Medulla oblongata (tissue), 1 donor: ENCODE results near the gene WBP2NL.
"Not testable (repeated sequence)": the region's sequence is repeated elsewhere in the genome, so short reads cannot be mapped to it uniquely, and the experiment has no call there.

Source experiments
- DNase-seq: peaks from one replicate; pipeline ENCODE4 v3.0.0-alpha.2; 2015; ENCODE audit errors: extremely low spot score

WBP2NL gene

GRCh38 chr22:41998361-41999261 is at the start of gene WBP2NL:
WBP2NL (plus strand) TSS chr22:41998788; CDS start chr22:41998819, 31 bp downstream.
- peak; percentile 92 for DNase-seq

GRCh38 chr22:41948928-41949296 is 49.7 kb upstream of the WBP2NL start:
- not testable (repeated sequence) for DNase-seq

- DNase-seq = no peak
Observed at GRCh38 chr22:41949297-41949965, 49.2 kb upstream of the WBP2NL start.

- DNase-seq = peak; percentile 88
Observed at GRCh38 chr22:41951898-41952474, 46.6 kb upstream of the WBP2NL start, which contains the start of gene SMIM45. SMIM45 (plus strand) TSS chr22:41952150.

- no peak for DNase-seq
Observed at GRCh38 chr22:41952713-41953112, 45.9 kb upstream of the WBP2NL start.

GRCh38 chr22:41957941-41958556 is 40.5 kb upstream of the WBP2NL start:
- DNase-seq = no peak

- peak; percentile 86 for DNase-seq
Observed at GRCh38 chr22:41963453-41964111, 35.0 kb upstream of the WBP2NL start.

- DNase-seq = no peak
Observed at GRCh38 chr22:41964112-41964491, 34.5 kb upstream of the WBP2NL start.

- DNase-seq = no peak
Observed at GRCh38 chr22:41966225-41966606, 32.4 kb upstream of the WBP2NL start.

GRCh38 chr22:41966607-41967240 is 31.9 kb upstream of the WBP2NL start:
- DNase-seq = peak; percentile 86

- no peak for DNase-seq
Observed at GRCh38 chr22:41968601-41969000, 30.0 kb upstream of the WBP2NL start.

- no peak for DNase-seq
Observed at GRCh38 chr22:41969110-41969646, 29.4 kb upstream of the WBP2NL start, which contains the start of gene SEPTIN3. SEPTIN3 (plus strand) TSS chr22:41969443; CDS start chr22:41971493, 2,050 bp downstream.

GRCh38 chr22:41970601-41971000 is 28.0 kb upstream of the WBP2NL start:
- no peak for DNase-seq

- no peak for DNase-seq
Observed at GRCh38 chr22:41971431-41971830, 27.2 kb upstream of the WBP2NL start.

- no peak for DNase-seq
Observed at GRCh38 chr22:41974691-41975290, 23.8 kb upstream of the WBP2NL start.

- no peak for DNase-seq
Observed at GRCh38 chr22:41975299-41976069, 23.1 kb upstream of the WBP2NL start.

- peak; percentile 58 for DNase-seq
Observed at GRCh38 chr22:41976070-41976901, 22.3 kb upstream of the WBP2NL start.

GRCh38 chr22:41976961-41977566 is 21.5 kb upstream of the WBP2NL start:
- no peak for DNase-seq
